MCF 10A (cell line): ENCODE measurements around the gene CMTM2. TPM values are rescaled to one million over a fixed set of nuclear protein-coding genes. Genes with fewer than 3 reads are reported as not detected.
A peak's percentile ranks its signal among the peaks of the same experiment; 100 is the strongest.

ENCODE experiments used
- BruUV-seq: library from RNA; stranded (reverse); fragments of 400-500 nt; replicated peaks from 2 replicates; lab custom pipeline; 2021; lab: Mats Ljungman, UMichigan
- CTCF ChIA-PET: fragments of 300-600 bp; sonication (Branson Sonifier 250); formaldehyde crosslinking; extraction: SDS; loops from one replicate; lab custom pipeline; 2021; ENCODE audit warnings: antibody characterized with exemption, inconsistent platforms; lab: Yijun Ruan, JAX
- POLR2A ChIA-PET: fragments of 300-600, 350-650 bp; sonication (Branson Sonifier 250); formaldehyde crosslinking; extraction: SDS; loops from one replicate; lab custom pipeline; 2020; ENCODE audit warnings: antibody characterized with exemption, inconsistent platforms; lab: Yijun Ruan, JAX
- DNase-seq: peaks from one replicate; pipeline ENCODE4 v3.0.0-alpha.2; 2018; ENCODE audit not compliant: unreplicated experiment
- H3K27ac Mint-ChIP-seq: one replicate; pipeline ENCODE4 v1.8.0; 2022; ENCODE audit warnings: mild to moderate bottlenecking, low read depth, mixed read lengths; ENCODE audit not compliant: unreplicated experiment
- H3K27me3 Mint-ChIP-seq: one replicate; pipeline ENCODE4 v1.8.0; 2022; ENCODE audit warnings: mixed read lengths; ENCODE audit not compliant: insufficient read depth, unreplicated experiment
- H3K36me3 Mint-ChIP-seq: one replicate; pipeline ENCODE4 v1.8.0; 2022; ENCODE audit warnings: mild to moderate bottlenecking, moderate library complexity, mixed read lengths; ENCODE audit not compliant: insufficient read depth, unreplicated experiment
- H3K4me1 Mint-ChIP-seq: one replicate; pipeline ENCODE4 v1.8.0; 2022; ENCODE audit warnings: mixed read lengths; ENCODE audit not compliant: insufficient read depth, unreplicated experiment
- H3K4me3 Mint-ChIP-seq: one replicate; pipeline ENCODE4 v1.8.0; 2022; ENCODE audit warnings: mild to moderate bottlenecking, moderate library complexity, mixed read lengths; ENCODE audit not compliant: unreplicated experiment
- H3K9me3 Mint-ChIP-seq: one replicate; pipeline ENCODE4 v1.8.0; 2022; ENCODE audit warnings: mixed read lengths; ENCODE audit not compliant: unreplicated experiment
- intact Hi-C: fragments of 100-400 bp; cut with micrococcal nuclease; formaldehyde crosslinking; loops from 2 replicates; pipeline ENCODE4 v1.14.1; 2022
- total RNA-seq: library from RNA; stranded (reverse); gene quantifications from 2 replicates; pipeline ENCODE4 v1.2.3, GENCODE V29; 2022
- TF ChIP-seq, protein P1 (sequence below): fragments of 200-600 bp; IDR thresholded peaks from one replicate; pipeline ENCODE4 v1.8.0; 2022; ENCODE audit warnings: antibody characterized with exemption, mild to moderate bottlenecking; ENCODE audit not compliant: unreplicated experiment

Gene CMTM2
- total RNA-seq, 1 experiment from 2014 or later = not detected

DNA sequence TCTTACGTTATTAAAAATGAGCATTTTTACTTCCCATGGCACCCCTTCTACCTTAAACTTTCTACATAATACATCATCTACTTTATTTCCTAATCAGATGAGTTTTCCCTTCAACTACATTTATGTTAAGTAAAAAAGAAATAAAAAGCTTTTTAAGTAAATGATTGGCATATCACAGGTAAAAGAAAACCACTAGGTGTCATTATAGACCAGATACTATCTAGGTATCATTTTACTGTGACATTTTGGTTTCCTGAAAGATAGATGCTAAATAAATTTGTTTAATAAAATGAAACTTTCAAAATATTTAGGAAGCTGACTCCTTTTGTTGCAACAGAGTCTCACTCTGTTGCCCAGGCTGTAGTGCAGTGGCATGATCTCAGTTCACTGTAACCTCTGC is 16.9 kb upstream of the CMTM2 start:
- TF ChIP-seq, protein P1, sequence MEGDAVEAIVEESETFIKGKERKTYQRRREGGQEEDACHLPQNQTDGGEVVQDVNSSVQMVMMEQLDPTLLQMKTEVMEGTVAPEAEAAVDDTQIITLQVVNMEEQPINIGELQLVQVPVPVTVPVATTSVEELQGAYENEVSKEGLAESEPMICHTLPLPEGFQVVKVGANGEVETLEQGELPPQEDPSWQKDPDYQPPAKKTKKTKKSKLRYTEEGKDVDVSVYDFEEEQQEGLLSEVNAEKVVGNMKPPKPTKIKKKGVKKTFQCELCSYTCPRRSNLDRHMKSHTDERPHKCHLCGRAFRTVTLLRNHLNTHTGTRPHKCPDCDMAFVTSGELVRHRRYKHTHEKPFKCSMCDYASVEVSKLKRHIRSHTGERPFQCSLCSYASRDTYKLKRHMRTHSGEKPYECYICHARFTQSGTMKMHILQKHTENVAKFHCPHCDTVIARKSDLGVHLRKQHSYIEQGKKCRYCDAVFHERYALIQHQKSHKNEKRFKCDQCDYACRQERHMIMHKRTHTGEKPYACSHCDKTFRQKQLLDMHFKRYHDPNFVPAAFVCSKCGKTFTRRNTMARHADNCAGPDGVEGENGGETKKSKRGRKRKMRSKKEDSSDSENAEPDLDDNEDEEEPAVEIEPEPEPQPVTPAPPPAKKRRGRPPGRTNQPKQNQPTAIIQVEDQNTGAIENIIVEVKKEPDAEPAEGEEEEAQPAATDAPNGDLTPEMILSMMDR = peak; percentile 24
- Mint-ChIP-seq H3K4me1 (no peaks in the 10 kb centered on the region), H3K9me3 (no peaks in the 10 kb centered on the region), H3K4me3 (no peak overlapping the region), H3K27me3 (no peaks in the 10 kb centered on the region), H3K27ac (no peak overlapping the region), H3K36me3 (peaks cover 63% of the 10 kb centered on the region)
- intact Hi-C loops = no loop called here
- no TSS peak for BruUV-seq
- no peak for DNase-seq
- ChIA-PET CTCF (interaction anchor here (0.7 to 4.5 kb wide), 26 partner anchors 9 to 304 kb away, joined by 3 to 36 read pairs (median 4); partner anchors contain the start of genes CKLF, CMTM2 and DYNC1LI2), POLR2A (interaction anchor here (0.7 to 2.1 kb wide), 5 partner anchors 10 to 165 kb away, joined by 3 to 6 read pairs (median 4); partner anchors contain the start of gene CKLF)

DNA sequence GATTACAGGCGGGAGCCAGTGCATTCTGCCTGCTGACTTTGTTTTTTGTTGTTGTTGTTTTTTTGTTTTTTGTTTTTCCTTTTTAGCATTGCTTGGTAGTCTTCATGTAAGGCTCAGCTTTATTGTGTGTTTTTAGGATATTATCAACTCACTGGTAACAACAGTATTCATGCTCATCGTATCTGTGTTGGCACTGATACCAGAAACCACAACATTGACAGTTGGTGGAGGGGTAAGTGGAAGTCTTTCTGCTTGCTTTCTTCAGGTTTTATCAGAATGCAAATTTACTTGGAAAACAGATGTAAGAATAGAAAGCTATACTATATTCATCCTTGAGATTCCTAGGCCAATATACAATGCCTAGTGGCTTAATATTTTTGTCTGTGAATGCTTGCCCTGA is 16.3 kb upstream of the CMTM2 start:
- POLR2A ChIA-PET = interaction anchor here (0.7 to 2.1 kb wide), 4 partner anchors 11 to 165 kb away, joined by 3 to 6 read pairs (median 5); partner anchors contain the start of gene CKLF
- Mint-ChIP-seq H3K4me1 (no peaks in the 10 kb centered on the region), H3K27me3 (no peaks in the 10 kb centered on the region), H3K27ac (no peak overlapping the region), H3K4me3 (no peak overlapping the region), H3K36me3 (peaks cover 60% of the 10 kb centered on the region), H3K9me3 (no peaks in the 10 kb centered on the region)
- TF ChIP-seq, protein P1 = no peak
- intact Hi-C loops = no loop called here
- DNase-seq = no peak
- CTCF ChIA-PET = interaction anchor here (0.6 to 4.5 kb wide), 32 partner anchors 8 to 312 kb away, joined by 3 to 36 read pairs (median 4); partner anchors contain the start of genes CKLF, CMTM2 and DYNC1LI2
- no TSS peak for BruUV-seq

DNA sequence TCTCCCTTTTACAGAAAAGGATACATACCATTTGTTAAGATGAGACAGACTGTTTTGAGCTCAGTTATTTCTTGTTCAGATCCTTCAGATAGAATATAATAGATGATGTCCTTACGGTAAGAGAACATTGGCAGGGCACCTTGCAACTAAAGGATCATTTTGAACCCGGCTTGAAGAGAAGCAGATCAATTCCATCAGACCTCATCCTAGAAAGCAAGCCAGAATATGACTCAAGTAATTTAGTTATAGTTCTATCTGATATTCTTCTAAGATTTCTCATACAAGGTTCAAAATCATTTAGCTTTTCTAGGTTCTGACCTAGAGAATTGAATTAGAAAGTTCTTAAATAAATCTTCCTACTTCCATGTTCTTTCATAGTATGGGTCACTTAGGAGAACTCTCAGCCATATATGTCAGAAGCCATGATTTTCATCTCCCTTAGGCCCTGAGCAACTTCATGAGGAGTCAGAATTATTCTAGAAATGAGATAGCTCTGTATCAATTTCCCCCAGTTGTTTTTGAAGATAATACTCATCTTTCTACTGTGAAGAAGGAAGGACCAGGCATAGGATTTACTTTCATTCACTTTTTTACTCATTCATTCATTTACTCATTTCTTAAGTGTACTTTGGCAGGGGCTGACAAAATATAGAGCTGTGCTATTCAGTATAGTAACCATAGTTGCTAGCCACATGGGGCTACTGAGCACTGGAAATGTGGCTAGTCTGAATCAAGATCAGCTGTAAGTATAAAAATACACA is 15.5 kb upstream of the CMTM2 start:
- ChIA-PET POLR2A (interaction anchor here (0.6 to 2.1 kb wide), 3 partner anchors 13 to 211 kb away, joined by 3 to 6 read pairs (median 4); no protein-coding TSS in a partner anchor), CTCF (interaction anchor here (0.6 to 4.5 kb wide), 33 partner anchors 7 to 338 kb away, joined by 3 to 36 read pairs (median 4); partner anchors contain the start of genes CMTM2 and DYNC1LI2)
- H3K4me3 Mint-ChIP-seq = no peak overlapping the region
- H3K27me3 Mint-ChIP-seq = no peaks in the 10 kb centered on the region
- no peaks in the 10 kb centered on the region for H3K4me1 Mint-ChIP-seq
- DNase-seq = no peak
- TF ChIP-seq, protein P1 = no peak
- H3K27ac Mint-ChIP-seq = no peak overlapping the region
- H3K36me3 Mint-ChIP-seq = peaks cover 56% of the 10 kb centered on the region
- intact Hi-C loops = no loop called here
- BruUV-seq = no TSS peak
- H3K9me3 Mint-ChIP-seq = no peaks in the 10 kb centered on the region
